GM21529 (cell line): ENCODE measurements around the gene SLC22A15.

Experiments
- ATAC-seq: cut with Tn5 transposase; IDR thresholded peaks from one replicate; pipeline ENCODE4 v1.9.1; 2021; ENCODE audit not compliant: unreplicated experiment

Gene SLC22A15

DNA sequence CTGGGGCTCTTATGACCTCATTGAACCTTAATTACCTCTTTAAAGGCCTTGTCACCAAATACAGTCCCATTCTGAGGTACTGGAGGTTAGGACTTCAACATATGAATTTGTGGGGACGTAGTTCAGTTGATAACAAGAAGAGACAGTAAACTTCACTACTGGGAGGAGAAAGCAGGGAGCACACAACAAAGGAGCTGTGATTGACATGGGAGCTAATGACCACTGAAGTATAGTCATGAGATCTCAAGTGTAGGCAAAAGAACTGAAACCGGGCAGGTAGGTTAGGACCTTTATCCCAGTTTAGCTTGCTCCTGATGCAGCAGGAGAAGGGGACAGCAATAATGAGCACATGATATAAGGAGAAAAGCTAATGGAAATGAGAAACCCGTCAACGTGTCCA is 123.1 kb downstream of the SLC22A15 start:
- ATAC-seq, result no peak

DNA sequence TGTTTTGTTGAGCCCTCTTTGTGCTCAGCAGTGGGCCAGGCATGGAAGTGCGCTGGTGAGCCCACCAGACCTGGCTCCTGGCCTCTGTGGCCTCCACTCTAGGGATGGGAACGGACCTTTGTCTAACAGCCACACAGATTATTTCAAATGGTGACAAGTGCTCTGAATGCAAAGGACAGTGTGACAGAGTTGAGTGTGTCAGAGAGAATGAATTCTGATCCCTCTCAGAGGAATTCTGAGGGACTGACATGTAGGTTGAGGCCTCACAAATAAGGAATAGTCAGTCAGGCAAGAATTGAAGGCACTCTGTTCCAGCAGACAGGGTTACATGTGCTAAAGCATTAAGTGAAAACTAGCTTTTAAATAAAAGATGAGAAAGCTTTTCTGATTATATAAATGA is 123.6 kb downstream of the SLC22A15 start:
- no peak for ATAC-seq

DNA sequence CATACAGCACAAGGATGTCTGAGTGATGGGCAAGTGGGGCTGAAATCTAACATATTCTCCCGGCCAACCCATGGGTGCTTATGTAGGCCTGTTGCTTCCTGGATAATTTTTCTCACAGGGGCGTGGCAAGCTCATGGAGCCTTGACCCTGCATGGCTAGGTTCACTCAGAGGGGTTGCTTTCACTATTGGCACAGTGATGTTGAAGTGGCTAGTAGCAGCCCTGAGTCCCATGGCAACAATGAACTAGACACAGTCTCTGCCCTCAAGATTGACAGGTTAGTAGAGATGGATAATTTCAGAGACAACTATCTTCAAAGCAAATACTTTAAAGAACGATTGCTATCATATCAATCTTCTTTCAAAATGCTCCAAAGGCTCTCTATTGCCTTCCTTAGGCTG is 128.4 kb downstream of the SLC22A15 start:
- ATAC-seq, result no peak

DNA sequence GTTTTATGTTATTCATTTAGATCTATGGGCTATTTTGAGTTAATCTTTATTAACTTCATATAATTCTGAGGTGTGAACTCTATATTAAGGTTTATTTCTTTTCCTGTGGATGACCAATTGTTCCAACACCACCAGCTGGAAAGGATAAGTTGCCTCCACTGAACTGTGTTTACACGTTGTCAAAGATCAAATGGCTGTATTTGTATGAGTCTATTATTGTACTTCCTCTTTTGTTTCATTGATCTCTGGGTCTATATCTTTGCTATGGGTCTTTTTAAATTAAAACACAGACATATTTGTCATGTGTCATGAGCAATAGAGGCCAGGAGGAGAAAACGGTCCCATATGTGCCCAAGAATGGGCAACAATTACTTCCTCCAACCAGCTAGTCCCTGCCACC is 129.7 kb downstream of the SLC22A15 start:
- no peak for ATAC-seq

DNA sequence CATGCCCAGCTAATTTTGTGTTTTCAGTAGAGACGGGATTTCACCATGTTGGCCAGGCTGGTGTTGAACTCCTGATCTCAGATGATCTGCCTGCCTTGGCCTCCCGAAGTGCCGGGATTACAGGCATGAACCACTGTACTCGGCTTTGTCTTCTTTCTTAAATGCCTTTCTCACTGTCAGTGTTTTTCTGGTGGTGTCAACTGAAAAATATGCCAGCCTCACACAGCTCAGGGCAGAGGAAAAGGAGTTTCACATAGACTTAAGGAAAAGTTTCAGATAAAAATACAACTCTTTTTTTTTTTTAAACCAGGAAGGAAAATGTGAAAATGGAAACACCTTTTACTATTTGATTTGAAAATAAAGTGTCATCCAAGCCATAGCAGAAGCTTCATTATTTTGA is 130.3 kb downstream of the SLC22A15 start:
- no peak for ATAC-seq

DNA sequence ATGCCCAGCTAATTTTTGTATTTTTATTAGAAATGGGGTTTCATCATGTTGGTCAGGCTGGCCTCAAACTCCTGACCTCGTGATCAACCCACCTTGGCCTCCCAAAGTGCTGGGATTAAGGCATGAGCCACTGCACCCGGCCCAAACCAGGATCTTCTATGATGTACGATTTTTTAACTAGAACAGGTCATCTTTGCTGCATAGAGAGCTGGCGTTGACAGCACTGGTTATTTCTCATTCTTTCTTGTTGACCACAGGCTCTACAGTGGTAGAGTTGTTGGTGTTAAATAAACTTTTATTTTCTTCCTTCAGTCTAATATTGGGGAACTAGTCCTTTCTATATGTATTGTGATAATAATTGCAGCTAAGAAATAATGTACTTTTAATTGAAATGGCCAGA is 131.1 kb downstream of the SLC22A15 start:
- no peak for ATAC-seq

DNA sequence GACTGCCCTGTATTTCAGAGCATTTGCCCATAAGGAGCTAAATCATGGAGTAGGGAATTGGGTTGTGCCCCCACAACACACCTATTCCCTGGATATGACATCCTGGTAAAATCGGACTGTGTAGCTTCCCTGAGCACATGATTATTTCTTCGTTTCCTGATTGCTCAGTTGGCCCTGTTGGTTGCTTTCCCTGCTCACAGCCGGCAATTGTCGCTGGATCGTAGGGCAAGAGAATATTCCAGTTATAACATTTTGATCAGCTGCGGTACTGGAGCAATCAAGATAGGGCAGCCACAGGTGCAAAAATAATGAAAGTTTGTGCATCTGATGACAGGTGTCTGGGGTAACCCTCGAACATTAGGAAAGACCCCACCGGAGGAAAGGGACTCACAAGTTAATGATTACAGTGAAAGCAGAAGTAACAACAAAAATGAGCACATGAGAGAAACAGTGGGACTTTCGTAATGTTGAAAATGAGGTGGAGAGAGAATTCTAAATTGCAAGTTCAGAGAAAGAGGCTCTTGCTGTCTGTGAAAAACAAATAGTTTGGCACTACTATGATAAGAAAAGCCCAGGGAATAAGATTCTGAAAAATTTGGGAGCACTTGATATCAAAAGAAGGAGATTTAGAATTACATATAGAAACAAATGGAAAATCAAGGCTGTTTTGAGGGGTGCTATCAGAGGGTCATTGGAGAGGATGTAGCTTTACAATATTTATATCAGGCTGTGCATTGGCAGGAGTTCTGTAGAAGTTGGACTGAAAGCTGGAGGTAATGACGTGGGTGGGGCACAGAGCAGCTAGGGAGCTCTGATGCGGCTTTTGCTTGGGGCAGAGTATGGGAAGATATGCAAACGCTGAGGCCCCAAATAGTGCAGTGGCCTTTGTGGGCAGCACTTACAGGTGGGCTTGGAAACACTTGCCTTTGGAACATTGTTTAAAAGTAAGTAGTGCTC is 134.5 kb downstream of the SLC22A15 start, which contains the start of gene MAB21L3:
MAB21L3 (plus strand) TSS at position 833 of the 957 bp plus-strand sequence. CDS start 1,217 bp downstream, outside the sequence.
- peak; percentile 69 for ATAC-seq

DNA sequence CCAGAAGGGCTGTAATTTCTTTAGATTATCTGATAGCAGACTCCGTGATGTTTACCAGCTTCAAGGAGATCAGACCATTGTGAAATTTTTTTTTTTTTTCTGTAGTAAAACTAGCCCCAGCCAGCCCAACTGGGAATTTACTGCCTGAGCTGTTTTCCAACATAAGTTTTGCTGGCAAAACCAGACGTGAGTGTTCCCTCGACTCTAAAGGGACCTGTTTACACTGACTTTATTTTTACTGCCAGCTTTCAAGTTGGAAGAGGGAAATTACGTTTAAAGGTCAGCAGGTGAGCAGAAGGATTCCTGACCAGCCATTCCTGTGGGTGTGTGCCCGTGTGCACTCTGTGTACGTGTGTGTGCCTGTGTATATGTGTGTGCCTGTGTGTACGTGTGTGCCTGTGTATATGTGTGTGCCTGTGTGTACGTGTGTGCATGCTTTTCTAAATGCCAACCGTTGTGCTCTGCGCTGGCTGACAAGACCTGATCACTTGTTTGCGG is 135.3 kb downstream of the SLC22A15 start:
- ATAC-seq, result no peak

DNA sequence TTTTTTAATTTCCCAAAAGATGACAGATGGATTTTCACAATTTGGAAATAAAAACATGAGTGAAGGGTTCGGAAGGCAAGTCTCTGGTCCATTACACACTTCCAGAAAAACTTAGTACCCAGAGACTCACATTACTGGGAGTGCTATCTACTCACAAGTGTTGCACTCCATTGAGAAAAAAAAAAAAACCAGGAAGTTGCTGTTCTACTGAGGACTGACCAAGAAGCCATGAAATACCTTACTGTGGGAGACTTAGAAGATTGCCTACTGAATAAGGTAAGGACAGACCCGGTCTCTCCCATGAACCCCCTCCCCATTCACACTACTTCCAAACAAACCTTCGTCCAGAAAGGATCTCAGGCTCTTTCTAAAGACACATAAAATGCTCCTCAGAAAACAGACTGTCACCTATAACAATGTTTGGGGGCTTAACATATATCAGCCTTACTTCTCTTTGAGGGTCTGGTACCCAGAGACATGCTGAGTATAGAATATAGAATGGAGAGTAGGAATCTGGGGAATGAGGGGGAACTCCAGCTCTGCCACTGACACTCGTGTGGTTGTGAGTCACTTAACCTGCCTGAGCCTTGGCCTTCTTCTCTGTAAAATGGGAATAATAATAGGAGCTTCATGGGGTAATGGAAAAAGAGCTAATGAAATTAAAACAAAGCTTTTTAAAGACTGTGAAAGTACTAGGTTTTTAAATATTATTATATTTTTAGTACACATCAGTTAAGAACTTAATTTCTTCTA is 136.3 kb downstream of the SLC22A15 start:
- ATAC-seq, result no peak

DNA sequence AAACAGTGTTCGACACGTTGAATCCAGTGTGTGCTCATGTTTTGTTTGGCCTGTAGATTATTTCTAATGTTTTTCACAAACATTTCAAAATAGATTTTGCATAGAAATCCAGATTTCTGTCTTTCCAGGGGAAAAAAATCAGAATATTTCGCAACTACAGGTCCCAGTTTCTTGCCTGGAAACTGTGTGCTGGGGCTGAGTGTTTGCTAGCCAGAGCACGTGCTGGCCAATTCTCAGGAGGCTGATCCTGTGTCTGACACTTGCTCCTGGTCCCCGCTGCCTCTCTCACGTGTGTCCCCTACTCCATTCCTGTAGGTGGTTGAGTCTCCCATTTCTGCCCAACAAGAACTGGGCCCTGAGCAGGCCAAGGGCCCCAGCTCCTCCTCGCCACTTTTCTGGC is 137.3 kb downstream of the SLC22A15 start:
- no peak for ATAC-seq

DNA sequence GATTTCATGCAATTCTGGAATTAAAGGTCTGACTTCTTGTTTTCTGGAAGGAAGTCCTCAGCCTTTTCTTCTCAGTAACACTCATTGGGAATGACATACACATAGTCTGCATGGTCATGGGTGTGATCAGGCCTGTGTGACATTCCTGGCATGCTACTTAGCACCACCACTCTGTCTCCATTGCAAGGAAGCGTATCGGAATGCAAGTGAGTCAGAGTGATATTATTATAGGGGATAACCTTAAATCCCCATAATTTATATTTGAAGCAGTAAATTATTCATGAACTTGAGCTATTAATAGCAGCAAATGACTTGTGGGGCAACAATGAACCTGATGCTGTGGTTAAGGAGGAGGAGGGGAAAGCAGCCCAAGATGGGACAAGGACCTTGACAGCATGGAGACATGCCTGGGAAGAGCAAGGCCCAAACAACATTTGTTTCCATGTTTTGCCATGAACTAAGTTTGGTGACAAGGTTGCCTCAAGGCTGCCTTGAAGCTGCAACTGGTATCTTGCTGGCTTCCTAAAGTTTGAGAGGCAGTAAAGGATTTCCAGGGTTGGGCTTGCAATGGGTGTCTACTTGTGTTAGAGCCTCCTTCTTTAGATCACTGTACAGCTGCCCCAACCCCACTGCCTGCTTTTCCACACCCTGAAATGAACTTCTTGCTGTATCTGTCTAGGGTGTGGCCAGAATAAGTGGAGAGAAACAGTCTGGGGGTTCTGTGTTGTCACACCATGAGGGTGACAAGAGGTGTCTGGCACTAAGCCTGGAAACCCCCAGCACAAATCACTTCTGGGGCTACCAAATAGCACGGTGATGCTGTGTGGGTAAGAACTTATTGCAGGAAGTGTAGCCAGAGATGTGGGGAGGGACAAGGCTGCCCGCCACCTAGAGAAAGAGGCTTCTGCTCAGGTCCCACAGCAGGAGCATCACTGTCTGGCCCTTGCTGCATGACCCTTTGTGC is 139.4 kb downstream of the SLC22A15 start:
- ATAC-seq, result no peak

DNA sequence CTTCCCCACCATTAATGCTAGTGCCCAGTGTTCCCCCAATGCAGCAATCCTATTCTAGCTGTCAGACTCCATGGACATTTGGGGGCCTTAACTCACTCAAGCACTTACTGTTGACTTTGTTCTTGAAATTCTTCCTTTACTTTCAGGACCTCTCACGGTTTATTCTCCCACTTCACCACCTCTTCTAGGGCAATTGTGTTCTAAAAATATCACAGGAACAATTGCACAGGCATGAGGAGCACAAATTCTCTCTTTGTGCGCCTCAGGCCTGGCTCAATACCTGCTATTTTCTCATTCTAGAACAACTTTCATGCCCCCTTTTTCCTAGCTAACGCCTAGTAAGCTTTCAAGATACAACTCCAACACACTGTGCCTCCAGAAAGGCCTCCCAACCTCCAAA is 142.2 kb downstream of the SLC22A15 start:
- no peak for ATAC-seq
